KOPT-K1 (cell line): ENCODE data around the gene AKAP6.

Experiments used
- H3K27ac ChIP-seq: fragments of 200-600 bp; sonication (generic); 2 replicates; pipeline ENCODE4 v1.5.1; 2016; ENCODE audit warnings: antibody characterized with exemption, mild to moderate bottlenecking, low read depth, low read length; ENCODE audit not compliant: poor library complexity, severe bottlenecking
- H3K36me3 ChIP-seq: fragments of 200-600 bp; sonication (generic); 2 replicates; pipeline ENCODE4 v1.5.1; 2017; ENCODE audit warnings: antibody characterized with exemption, mild to moderate bottlenecking, low read length, moderate library complexity; ENCODE audit not compliant: insufficient read depth
- H3K9me3 ChIP-seq: fragments of 200-600 bp; sonication (generic); 2 replicates; pipeline ENCODE4 v1.5.1; 2017; ENCODE audit warnings: antibody characterized with exemption, low read length, mild to moderate bottlenecking; ENCODE audit not compliant: insufficient read depth, poor library complexity, severe bottlenecking

Gene AKAP6

GRCh38 chr14:32514236-32514635, 185.1 kb downstream of the AKAP6 start:
- Histone ChIP-seq H3K27ac (no peak overlapping the region), H3K9me3 (no peaks in the 10 kb centered on the region), H3K36me3 (no peaks in the 10 kb centered on the region)

DNA sequence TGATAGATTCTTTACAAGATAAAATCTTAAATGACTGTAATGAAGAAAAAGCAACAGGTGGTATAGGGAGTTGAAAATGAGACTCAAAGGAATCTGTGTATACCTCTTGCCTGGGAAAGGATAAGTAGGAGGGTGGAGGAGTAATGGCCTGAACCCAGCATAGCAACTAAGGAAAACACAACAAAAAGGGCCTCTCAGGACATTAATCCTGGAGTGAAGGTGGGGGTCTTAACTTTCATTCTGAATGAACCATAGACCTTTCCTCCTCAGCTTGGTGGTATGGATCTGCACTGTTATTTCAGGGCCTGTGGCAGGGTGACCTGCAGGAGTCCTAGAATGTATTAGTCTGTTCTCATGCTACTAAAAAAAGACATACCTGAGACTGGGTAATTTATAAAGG, 185.6 kb downstream of the AKAP6 start:
- H3K9me3 ChIP-seq = no peaks in the 10 kb centered on the region
- H3K36me3 ChIP-seq = no peaks in the 10 kb centered on the region
- H3K27ac ChIP-seq = no peak overlapping the region

DNA sequence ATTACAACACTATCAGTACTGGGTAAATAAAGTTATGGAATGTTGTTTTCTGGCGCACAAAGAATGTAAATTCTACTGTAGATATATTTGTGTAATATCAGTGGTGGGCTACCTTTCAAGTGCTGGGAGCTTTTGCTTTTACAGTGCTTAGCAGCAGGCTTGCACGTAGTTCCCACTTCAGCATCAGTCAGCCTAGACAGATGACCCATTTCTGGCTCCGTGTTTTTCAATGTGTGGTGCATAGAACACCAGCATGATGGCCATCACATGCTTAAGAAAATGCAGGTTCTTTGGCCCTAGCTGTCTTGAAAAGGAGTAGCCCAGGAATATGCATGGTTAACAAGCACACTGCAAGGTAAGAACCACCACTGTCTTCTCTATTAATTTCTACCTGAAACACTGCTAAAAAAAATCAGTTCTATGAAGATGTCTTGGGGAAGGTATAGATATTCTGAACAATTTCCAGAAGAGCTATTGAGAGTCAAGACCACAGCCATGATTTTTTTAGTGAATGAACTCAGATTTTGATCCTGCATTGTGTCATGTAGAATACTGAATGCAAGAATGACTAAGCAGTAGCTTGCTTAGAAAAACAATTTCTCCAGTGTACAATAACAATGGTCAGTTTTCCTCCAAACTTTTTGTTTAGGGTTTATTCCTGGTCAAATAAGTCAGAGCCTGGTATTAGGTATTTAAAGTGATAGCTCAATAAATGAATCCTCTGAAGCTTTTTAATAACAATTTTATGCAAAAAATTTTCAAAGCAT, 195.7 kb downstream of the AKAP6 start:
- no peak overlapping the region for H3K27ac ChIP-seq
- H3K36me3 ChIP-seq = no peaks in the 10 kb centered on the region
- no peaks in the 10 kb centered on the region for H3K9me3 ChIP-seq

DNA sequence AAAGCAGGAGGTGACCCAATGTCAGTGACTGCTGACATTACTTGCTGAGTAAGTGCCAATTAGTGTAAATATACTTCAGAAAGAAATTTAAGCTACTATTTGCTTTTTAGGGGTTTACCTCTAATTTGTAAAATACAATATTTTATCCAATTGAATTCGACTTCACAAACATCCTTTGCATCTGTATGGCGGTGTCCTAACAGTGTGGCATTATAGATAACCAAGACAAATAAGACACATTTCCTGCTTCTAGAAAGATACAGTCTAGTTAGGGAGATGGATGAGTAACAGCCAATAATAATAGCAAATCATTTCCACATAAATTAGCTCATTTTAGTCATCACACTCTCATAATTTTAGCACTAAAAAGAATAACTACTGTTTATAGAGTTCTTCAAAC, 196.5 kb downstream of the AKAP6 start:
- H3K36me3 ChIP-seq = no peaks in the 10 kb centered on the region
- no peaks in the 10 kb centered on the region for H3K9me3 ChIP-seq
- H3K27ac ChIP-seq = no peak overlapping the region

- H3K9me3 ChIP-seq = no peaks in the 10 kb centered on the region
- H3K27ac ChIP-seq = no peak overlapping the region
- H3K36me3 ChIP-seq = no peaks in the 10 kb centered on the region
Measured at GRCh38 chr14:32530800-32531199, 201.7 kb downstream of the AKAP6 start.

GRCh38 chr14:32531942-32532515, 202.9 kb downstream of the AKAP6 start:
- H3K36me3 ChIP-seq = no peaks in the 10 kb centered on the region
- no peak overlapping the region for H3K27ac ChIP-seq
- no peaks in the 10 kb centered on the region for H3K9me3 ChIP-seq

DNA sequence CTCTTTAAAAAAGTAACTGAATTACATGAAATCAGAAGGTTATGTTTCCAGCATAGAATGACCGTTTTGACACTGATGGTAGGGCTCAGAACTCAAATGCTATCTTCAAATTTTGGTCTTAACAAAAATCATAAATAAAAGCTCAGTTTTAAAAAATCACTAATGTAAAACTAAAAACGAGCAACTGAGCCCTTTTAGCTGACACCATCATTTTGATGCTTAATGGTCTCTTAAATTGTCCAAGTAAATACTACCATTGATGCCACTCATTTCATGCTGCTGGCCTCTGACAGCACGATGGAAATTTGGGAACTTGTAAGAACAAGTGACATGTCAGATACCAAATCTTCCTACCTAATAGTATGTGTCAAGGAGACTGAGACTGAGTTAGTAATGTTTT, 205.0 kb downstream of the AKAP6 start:
- no peaks in the 10 kb centered on the region for H3K9me3 ChIP-seq
- no peaks in the 10 kb centered on the region for H3K36me3 ChIP-seq
- H3K27ac ChIP-seq = no peak overlapping the region

- Histone ChIP-seq H3K36me3 (no peaks in the 10 kb centered on the region), H3K27ac (no peak overlapping the region)
Measured at GRCh38 chr14:32536175-32536574, 207.1 kb downstream of the AKAP6 start.

DNA sequence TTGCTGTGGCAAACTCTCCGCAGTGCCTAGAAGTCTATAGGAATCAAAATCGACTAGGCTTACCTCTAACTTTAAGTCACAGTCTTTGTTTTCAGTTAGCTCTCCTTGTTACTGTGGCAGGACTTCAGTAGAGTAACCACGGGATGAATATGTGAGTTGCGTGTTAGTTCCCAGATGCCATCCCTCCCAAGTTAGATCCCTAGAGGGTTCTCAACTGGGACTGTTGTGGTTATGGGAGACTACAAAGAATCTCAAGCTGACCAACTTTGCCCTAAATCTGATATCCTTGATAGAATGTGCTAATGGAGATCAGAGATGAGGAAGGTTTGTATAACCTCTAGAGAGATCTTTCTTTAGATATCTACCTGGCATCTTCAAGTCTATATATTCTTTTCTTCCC, 208.1 kb downstream of the AKAP6 start:
- Histone ChIP-seq H3K9me3 (no peaks in the 10 kb centered on the region), H3K36me3 (no peaks in the 10 kb centered on the region), H3K27ac (no peak overlapping the region)

More at GRCh38 chr14:32536175-32536574, 207.1 kb downstream of the AKAP6 start:
- no peaks in the 10 kb centered on the region for H3K9me3 ChIP-seq

GRCh38 chr14:32542507-32542906, 213.4 kb downstream of the AKAP6 start:
- Histone ChIP-seq H3K27ac (no peak overlapping the region), H3K9me3 (no peaks in the 10 kb centered on the region), H3K36me3 (no peaks in the 10 kb centered on the region)

DNA sequence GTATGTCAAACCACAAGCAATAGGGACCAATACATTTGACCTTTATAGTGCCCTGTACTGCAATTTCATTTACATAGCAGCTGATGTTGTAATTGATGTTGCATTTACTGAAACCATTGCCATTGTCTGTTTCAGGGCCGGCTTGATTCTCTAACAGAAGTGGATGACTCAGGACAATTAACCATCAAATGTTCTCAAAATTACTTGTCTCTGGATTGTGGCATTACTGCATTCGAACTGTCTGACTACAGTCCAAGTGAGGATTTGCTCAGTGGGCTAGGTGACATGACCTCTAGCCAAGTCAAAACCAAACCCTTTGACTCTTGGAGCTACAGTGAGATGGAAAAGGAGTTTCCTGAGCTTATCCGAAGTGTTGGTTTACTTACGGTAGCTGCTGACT, 216.0 kb downstream of the AKAP6 start:
- H3K27ac ChIP-seq = no peak overlapping the region
- H3K9me3 ChIP-seq = no peaks in the 10 kb centered on the region
- no peaks in the 10 kb centered on the region for H3K36me3 ChIP-seq

GRCh38 chr14:32545506-32546210, 216.6 kb downstream of the AKAP6 start:
- no peak overlapping the region for H3K27ac ChIP-seq
- H3K9me3 ChIP-seq = no peaks in the 10 kb centered on the region
- no peaks in the 10 kb centered on the region for H3K36me3 ChIP-seq

GRCh38 chr14:32546246-32546645, 217.1 kb downstream of the AKAP6 start:
- H3K27ac ChIP-seq = no peak overlapping the region
- no peaks in the 10 kb centered on the region for H3K9me3 ChIP-seq
- no peaks in the 10 kb centered on the region for H3K36me3 ChIP-seq

- no peaks in the 10 kb centered on the region for H3K9me3 ChIP-seq
- H3K36me3 ChIP-seq = no peaks in the 10 kb centered on the region
Measured at GRCh38 chr14:32552766-32553165, 223.7 kb downstream of the AKAP6 start.

DNA sequence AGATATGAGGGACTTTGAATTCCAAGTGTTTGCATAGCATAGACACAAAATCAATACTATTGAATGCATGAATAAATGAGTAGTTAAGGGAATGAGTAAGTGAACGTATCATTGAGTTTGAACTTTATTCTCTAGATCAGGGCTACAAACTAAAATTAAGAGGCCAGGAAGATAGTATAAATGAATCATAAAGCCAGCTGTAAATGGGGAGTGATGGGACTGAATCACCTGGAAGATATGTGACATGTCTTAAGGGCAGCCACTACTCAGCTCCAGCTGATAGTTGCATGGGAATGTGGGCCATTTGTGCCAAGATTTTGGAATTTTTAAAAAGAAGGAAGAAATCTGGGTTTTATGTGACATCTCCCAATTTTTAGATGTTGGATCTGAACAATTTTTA, 229.9 kb downstream of the AKAP6 start:
- Histone ChIP-seq H3K27ac (no peak overlapping the region), H3K36me3 (no peaks in the 10 kb centered on the region), H3K9me3 (no peaks in the 10 kb centered on the region)

More at GRCh38 chr14:32552766-32553165, 223.7 kb downstream of the AKAP6 start:
- H3K27ac ChIP-seq = no peak overlapping the region
